Measurements from ENCODE around the gene ENTREP3.

ENTREP3 gene

GRCh38 chr1:155269381-155269780 lies 14.1 kb upstream of the ENTREP3 start:
- Histone ChIP-seq H3K27ac (replicated peaks) (no peak overlapping the region), H3K27me3 (ENCODE audit: insufficient read depth, poor library complexity, severe bottlenecking) (no peaks in the 10 kb centered on the region), H3K4me3 (replicated peaks; ENCODE audit: insufficient read depth, low read length) (no peak overlapping the region)
- no peak for TF ChIP-seq CTCF (IDR thresholded peaks at IDR 0.05; ENCODE audit: insufficient read depth, low read length)
- TF ChIP-seq SPI1 (IDR thresholded peaks at IDR 0.05; ENCODE audit: borderline replicate concordance, low read depth): no peak
- TF ChIP-seq GABPA (IDR thresholded peaks at IDR 0.05; ENCODE audit: low read depth): no peak
- no peak for TF ChIP-seq POLR2AphosphoS5 (IDR thresholded peaks at IDR 0.05; ENCODE audit: low read depth)
- TF ChIP-seq REST (IDR thresholded peaks at IDR 0.05; ENCODE audit: insufficient replicate concordance, low read depth): no peak
- DNase-seq (ENCODE audit: low read depth in 1 of 2, low spot score in 1 of 2): no peak

GRCh38 chr1:155268630-155269029 lies 13.3 kb upstream of the ENTREP3 start:
- DNase-seq (ENCODE audit: low read depth in 1 of 2, low spot score in 1 of 2): no peak
- H3K4me3 ChIP-seq (replicated peaks; ENCODE audit: insufficient read depth, low read length): no peak overlapping the region
- H3K27ac ChIP-seq (replicated peaks): no peak overlapping the region
- H3K27me3 ChIP-seq (ENCODE audit: insufficient read depth, poor library complexity, severe bottlenecking): no peaks in the 10 kb centered on the region
- TF ChIP-seq SPI1 (IDR thresholded peaks at IDR 0.05; ENCODE audit: borderline replicate concordance, low read depth) (no peak), GABPA (IDR thresholded peaks at IDR 0.05; ENCODE audit: low read depth) (no peak), CTCF (IDR thresholded peaks at IDR 0.05; ENCODE audit: insufficient read depth, low read length) (no peak), REST (IDR thresholded peaks at IDR 0.05; ENCODE audit: insufficient replicate concordance, low read depth) (no peak), POLR2AphosphoS5 (IDR thresholded peaks at IDR 0.05; ENCODE audit: low read depth) (no peak)

- no peak for DNase-seq (ENCODE audit: low read depth in 1 of 2, low spot score in 1 of 2)
- Histone ChIP-seq H3K4me3 (replicated peaks; ENCODE audit: insufficient read depth, low read length) (no peak overlapping the region), H3K27me3 (ENCODE audit: insufficient read depth, poor library complexity, severe bottlenecking) (no peaks in the 10 kb centered on the region), H3K27ac (replicated peaks) (no peak overlapping the region)
- TF ChIP-seq POLR2AphosphoS5 (IDR thresholded peaks at IDR 0.05; ENCODE audit: low read depth) (no peak), GABPA (IDR thresholded peaks at IDR 0.05; ENCODE audit: low read depth) (no peak), SPI1 (IDR thresholded peaks at IDR 0.05; ENCODE audit: borderline replicate concordance, low read depth) (no peak)
Observed at GRCh38 chr1:155267373-155267772, 12.1 kb upstream of the ENTREP3 start.

GRCh38 chr1:155266553-155266952 lies 11.3 kb upstream of the ENTREP3 start:
- no peaks in the 10 kb centered on the region for H3K27me3 ChIP-seq (ENCODE audit: insufficient read depth, poor library complexity, severe bottlenecking)
- no peak for TF ChIP-seq POLR2AphosphoS5 (IDR thresholded peaks at IDR 0.05; ENCODE audit: low read depth)
- no peak for TF ChIP-seq REST (IDR thresholded peaks at IDR 0.05; ENCODE audit: insufficient replicate concordance, low read depth)
- TF ChIP-seq GABPA (IDR thresholded peaks at IDR 0.05; ENCODE audit: low read depth): no peak
- DNase-seq (ENCODE audit: low read depth in 1 of 2, low spot score in 1 of 2): no peak
- H3K27ac ChIP-seq (replicated peaks): no peak overlapping the region
- no peak overlapping the region for H3K4me3 ChIP-seq (replicated peaks; ENCODE audit: insufficient read depth, low read length)
